HG03575 (cell line): Measurements from ENCODE around the gene DDA1.
"Not testable (repeated sequence)": the region's sequence is repeated elsewhere in the genome, so short reads cannot be mapped to it uniquely, and the experiment has no call there.

Experiments used
- ATAC-seq: cut with Tn5 transposase; IDR thresholded peaks from one replicate; pipeline ENCODE4 v1.9.1; 2021; ENCODE audit not compliant: unreplicated experiment, insufficient number of reproducible peaks, low FRiP score; ENCODE audit errors: extremely low read depth

DDA1 gene

GRCh38 chr19:17363852-17364605, 54.7 kb downstream of the DDA1 start:
- ATAC-seq = not testable (repeated sequence)

GRCh38 chr19:17365361-17365760, 56.0 kb downstream of the DDA1 start:
- no peak for ATAC-seq

- ATAC-seq = peak; percentile 85
These were observed 60.7 kb downstream of the DDA1 start for GRCh38 chr19:17370026-17370587.
